Ureter (tissue), 1 donor: ENCODE data around the gene TFEB. TPM values are rescaled to one million over a fixed set of nuclear protein-coding genes. Genes with fewer than 3 reads are reported as not detected.

Source experiments
- DNase-seq: peaks from one replicate; pipeline ENCODE4 v3.0.0-alpha.2; 2020; ENCODE audit warnings: low spot score
- total RNA-seq: library from RNA; stranded (reverse); gene quantifications from one replicate; pipeline ENCODE4 v1.2.4, GENCODE V29; 2023
- donor health status: DM: yes; HTN: yes; CAD: no.

The TFEB gene
- total RNA-seq, 1 donor from 2014 or later = 29.4 TPM

GRCh38 chr6:41675992-41676391 lies 59.4 kb downstream of the TFEB start:
- no peak for DNase-seq

DNA sequence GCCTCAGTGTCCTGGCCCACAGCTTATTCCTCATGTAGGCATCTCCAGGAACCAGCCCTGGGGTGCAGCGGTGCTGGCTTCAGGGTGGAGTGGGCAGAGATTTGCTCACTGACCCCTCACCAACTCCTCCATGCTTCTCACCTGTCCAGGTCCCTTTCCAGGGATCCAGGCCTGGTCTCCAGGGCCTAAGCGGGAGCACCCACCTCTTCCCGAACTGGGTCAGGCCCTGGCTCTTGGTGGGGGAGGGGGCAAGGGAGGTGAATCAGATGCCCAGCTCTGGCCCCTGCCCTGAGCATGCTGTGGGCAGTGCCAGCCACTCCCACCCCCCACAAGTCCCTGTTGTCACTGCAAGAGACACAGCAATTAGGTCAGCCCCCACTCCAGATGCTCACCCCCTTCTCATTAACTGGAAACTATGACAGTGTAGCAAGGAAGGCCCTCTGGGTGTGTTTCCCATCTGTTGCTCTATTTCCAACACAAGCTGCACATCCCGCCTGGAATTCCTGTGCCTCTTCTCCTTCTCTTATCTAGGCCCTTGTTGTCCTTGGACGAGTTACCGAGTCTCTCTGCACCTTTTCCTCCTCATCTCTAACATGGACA lies 60.1 kb downstream of the TFEB start:
- no peak for DNase-seq

GRCh38 chr6:41674231-41675000 lies 61.0 kb downstream of the TFEB start:
- no peak for DNase-seq

GRCh38 chr6:41673704-41674000 lies 61.8 kb downstream of the TFEB start:
- no peak for DNase-seq

DNA sequence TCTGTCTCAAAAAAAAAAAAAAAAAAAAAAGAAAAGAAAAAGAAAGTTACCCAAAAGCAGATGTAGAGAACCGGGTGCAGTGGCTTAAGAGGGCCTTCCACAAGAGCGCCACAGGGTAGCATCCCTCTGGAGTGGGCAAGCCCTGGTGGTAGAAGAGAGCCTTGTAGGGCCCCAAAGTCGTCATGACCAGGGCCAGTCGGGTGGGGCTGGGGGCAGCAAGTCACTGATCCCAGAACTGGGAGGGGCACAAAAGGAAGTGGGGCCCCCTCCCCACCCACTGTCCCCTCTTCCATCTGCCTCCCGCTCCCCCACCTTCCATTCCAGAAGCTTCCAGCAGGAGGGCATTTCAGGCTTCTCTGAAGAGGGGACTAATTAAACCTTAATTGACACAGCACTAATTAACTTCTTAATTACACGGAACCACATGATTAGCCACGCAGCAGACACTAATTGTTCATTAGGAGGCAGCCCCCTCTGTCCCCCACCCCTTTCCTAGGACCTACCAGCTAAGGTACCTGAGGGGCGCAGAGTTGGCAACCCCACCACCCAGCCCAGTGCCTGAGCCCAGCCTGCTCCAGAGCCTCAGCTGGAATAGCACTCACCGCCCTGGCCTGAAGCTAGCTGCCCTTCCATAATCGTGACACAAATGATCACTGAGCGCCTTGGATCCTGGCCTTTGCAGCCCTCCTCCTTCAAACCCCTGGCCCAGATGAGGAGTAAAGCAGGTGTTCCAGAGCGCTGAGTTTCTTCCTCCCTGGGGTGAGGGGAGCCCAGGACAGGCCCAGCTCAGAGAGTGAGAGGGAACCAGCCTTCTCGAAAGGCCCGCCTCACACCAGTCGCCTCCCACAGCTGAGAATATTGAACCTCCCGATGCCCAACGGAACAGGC lies 62.3 kb downstream of the TFEB start:
- DNase-seq = no peak

GRCh38 chr6:41672016-41672415 lies 63.4 kb downstream of the TFEB start:
- no peak for DNase-seq

GRCh38 chr6:41671376-41671775 lies 64.0 kb downstream of the TFEB start:
- no peak for DNase-seq

DNA sequence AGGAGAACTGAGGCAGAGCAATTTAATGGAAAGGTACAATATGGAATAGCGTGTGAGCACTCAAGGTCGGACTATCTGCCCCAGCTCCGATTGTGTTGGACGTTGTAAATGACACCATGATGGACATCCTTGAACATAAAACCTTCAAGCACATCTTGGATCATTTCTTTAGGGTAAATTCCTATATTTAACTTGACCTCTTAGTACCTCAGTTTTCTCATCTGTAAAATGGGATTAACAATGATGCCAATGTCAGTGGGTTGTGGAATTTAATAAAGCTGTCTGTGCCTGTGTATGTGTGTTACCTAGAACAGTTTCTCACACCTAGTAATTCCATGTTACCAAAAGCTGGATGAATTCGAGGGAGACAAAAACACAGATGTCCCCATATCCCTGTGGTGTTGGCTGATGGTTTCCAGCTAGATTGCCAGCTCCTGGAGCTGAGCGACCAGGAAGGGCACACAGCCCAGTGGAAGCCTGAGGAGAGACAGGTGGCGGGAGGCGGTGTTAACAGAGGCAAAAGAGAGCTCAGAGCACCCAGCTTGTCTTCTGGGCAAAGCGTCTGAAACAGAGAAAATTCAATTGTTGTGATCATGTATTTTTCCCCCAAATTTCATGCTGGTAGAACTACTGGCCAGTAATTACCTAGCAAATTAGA lies 64.6 kb downstream of the TFEB start:
- DNase-seq = no peak

DNA sequence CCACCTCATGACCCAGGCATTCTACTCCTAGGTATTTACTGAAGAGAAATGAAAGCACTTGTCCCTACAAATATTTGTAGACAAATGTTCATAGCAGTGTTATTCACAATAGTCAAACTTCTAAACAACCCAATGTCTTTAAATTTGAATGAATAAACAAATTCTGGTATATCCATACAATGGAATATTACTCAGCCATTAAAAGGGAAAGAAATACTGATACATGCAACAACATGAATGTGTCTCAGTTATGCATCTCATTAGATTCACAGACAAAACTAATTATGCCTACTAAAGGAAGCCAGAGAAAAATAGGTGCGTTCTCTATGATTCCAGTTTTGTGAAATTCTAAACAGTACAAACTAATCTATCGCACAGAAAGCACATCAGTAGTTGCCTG lies 66.4 kb downstream of the TFEB start:
- no peak for DNase-seq

- DNase-seq = no peak
These were observed 68.2 kb downstream of the TFEB start for GRCh38 chr6:41667195-41667594.

- no peak for DNase-seq
These were observed 71.1 kb downstream of the TFEB start for GRCh38 chr6:41664271-41664670.

DNA sequence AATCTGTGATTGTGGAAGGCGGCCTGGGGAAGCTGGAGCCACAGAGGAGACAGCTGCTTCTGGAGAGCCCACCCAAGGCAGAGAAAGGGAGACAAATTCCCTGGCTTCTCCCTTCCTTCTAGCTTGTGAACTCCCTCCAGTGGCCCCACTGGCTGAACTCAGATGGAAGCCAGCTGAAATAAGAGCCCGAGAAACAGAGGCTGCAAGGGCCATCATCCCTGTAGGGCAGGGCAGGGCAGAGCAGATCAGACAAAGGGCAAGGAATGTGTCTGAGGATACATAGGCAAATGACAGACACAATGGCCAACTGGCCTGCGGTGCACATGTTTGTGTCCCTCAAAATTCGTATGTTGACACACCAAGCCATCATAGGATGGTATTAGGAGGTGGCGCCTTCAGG lies 71.8 kb downstream of the TFEB start:
- no peak for DNase-seq

DNA sequence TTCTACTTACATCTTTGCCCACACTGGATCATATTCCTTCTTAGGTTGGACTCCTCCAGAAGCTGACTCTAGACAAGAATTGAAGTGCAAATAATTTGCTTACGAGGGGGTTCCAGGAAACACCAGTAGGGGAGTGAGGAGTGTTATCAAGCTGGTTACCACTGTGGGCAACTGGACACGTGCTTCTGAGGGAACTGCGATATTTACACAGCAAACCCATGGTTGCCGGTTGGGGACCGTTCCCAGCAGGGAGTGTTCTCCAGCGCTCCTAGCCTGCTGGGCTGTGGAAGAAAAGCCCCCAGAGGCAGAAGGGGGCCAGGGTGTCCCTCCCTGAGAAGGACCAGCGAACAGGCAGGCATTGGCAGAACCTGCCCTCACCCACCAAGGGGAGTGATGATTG lies 75.5 kb downstream of the TFEB start:
- DNase-seq = no peak

GRCh38 chr6:41658636-41659035 lies 76.8 kb downstream of the TFEB start:
- DNase-seq = no peak

DNA sequence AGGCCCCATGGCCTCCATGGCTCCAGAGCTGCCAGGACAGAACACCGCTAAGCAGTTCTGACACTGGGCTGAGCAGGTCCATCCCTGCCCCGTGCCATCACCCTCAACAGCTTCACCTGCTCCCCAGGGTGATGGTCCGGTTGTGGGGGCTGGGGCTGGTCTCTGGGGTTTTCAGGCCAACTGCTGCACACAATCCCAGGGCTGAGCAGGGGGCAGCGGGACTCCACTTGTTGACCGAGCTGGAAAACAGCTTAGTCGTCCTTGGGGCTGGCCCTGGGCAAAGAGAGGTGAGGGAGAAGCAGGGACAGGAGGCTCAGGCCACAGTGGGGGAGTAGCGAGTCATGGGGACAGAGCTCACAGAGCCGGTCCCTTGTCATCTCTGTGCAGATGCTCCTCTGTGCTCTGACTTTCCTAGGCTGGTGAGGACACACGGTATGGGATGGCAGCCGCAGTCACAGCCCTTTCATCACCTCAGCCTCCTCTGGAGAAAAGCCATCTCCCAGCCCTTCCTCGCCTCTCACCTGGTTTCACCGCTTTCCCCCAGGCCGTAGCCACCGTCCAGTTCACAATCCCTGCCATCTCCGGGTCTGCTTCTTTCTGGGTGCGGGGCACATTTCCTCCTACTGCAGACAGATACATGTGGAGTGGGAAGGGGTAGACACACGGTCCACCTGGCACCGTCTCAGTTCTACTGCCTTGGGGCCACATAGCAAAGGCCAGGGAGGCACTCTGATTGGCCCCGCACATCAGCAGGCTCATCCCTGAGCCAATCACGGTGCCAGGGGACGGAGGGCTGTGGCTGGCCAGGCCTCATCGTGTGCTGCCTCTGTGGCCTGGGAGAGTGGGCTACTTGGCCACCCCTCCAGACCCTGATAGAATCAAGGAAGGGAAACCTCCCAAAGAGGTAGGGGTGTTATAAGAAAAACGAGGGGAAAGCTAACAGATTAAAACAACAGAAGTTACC lies 78.0 kb downstream of the TFEB start:
- no peak for DNase-seq

GRCh38 chr6:41656002-41656691 lies 79.3 kb downstream of the TFEB start:
- no peak for DNase-seq

- DNase-seq = no peak
These were observed 79.8 kb downstream of the TFEB start for GRCh38 chr6:41655646-41656001.

GRCh38 chr6:41655176-41655575 lies 80.2 kb downstream of the TFEB start:
- DNase-seq = no peak

GRCh38 chr6:41654698-41655151 lies 80.7 kb downstream of the TFEB start:
- DNase-seq = no peak

GRCh38 chr6:41654151-41654697 lies 81.2 kb downstream of the TFEB start:
- DNase-seq = no peak
